Neural cell (in vitro differentiated cells): ENCODE data around the gene LRBA. TPM values are rescaled to one million over a fixed set of nuclear protein-coding genes. Genes with fewer than 3 reads are reported as not detected.

Experiments
- H2AFZ ChIP-seq: fragments of 200-600, 300-800 bp; sonication (generic), shearing (Covaris generic); 2 replicates; pipeline ENCODE4 v1.6.0; 2014; ENCODE audit warnings: low read depth, mild to moderate bottlenecking, antibody characterized with exemption, low read length, moderate library complexity
- H3F3A ChIP-seq: fragments of 200-600 bp; shearing (Covaris generic); 2 replicates; pipeline ENCODE4 v1.6.1; 2016; ENCODE audit warnings: mild to moderate bottlenecking, moderate library complexity, mixed read lengths, antibody characterized with exemption, low read length; ENCODE audit not compliant: insufficient read depth, poor library complexity, severe bottlenecking
- H3K27ac ChIP-seq: fragments of 200-600, 300-800 bp; sonication (generic), shearing (Covaris generic); 2 replicates; pipeline ENCODE4 v1.5.1; 2014; ENCODE audit warnings: mild to moderate bottlenecking, low read length, moderate library complexity
- H3K27me3 ChIP-seq: fragments of 300-800, 200-600 bp; sonication (generic), shearing (Covaris generic); 2 replicates; pipeline ENCODE4 v1.6.0; 2014; ENCODE audit warnings: mild to moderate bottlenecking, low read depth, low read length, moderate library complexity; ENCODE audit not compliant: insufficient read depth
- H3K36me3 ChIP-seq: fragments of 300-800, 200-600 bp; sonication (generic), shearing (Covaris generic); 2 replicates; pipeline ENCODE4 v1.5.1; 2014; ENCODE audit warnings: mild to moderate bottlenecking, antibody characterized with exemption, low read length, moderate library complexity; ENCODE audit not compliant: insufficient read depth
- H3K4me2 ChIP-seq: fragments of 300-800, 200-600 bp; sonication (generic), shearing (Covaris generic); 2 replicates; pipeline ENCODE4 v1.6.0; 2014; ENCODE audit warnings: mild to moderate bottlenecking, low read length
- H3K4me3 ChIP-seq: fragments of 300-800, 200-600 bp; sonication (generic), shearing (Covaris generic); 2 replicates; pipeline ENCODE4 v1.5.1; 2014; ENCODE audit warnings: mild to moderate bottlenecking, low read length, moderate library complexity
- H3K79me2 ChIP-seq: fragments of 200-600 bp; shearing (Covaris generic); replicated peaks from 2 replicates; pipeline ENCODE4 v1.6.0; 2014; ENCODE audit warnings: mild to moderate bottlenecking, low read length, moderate library complexity; ENCODE audit not compliant: insufficient read depth
- H3K9ac ChIP-seq: fragments of 300-800, 200-600 bp; sonication (generic), shearing (Covaris generic); 2 replicates; pipeline ENCODE4 v1.6.1; 2016; ENCODE audit warnings: mild to moderate bottlenecking, low read length, mixed read lengths
- H3K9me2 ChIP-seq: fragments of 200-600 bp; shearing (Covaris generic); 2 replicates; pipeline ENCODE4 v1.6.1; 2016; ENCODE audit warnings: mild to moderate bottlenecking, low read length, mixed read lengths; ENCODE audit not compliant: insufficient read depth
- H3K9me3 ChIP-seq: fragments of 200-600, 300-800 bp; sonication (generic), shearing (Covaris generic); 2 replicates; pipeline ENCODE4 v1.6.1; 2016; ENCODE audit warnings: mild to moderate bottlenecking, mixed run types, low read length, moderate library complexity, mixed read lengths
- H4K20me1 ChIP-seq: fragments of 200-600 bp; shearing (Covaris generic); 2 replicates; pipeline ENCODE4 v1.6.1; 2016; ENCODE audit warnings: mild to moderate bottlenecking, mixed run types; ENCODE audit not compliant: insufficient read depth
- CTCF ChIP-seq: fragments of 450-650 bp; IDR thresholded peaks from 2 replicates; pipeline ENCODE4 v1.5.1; 2014; ENCODE audit warnings: antibody characterized with exemption, mild to moderate bottlenecking, moderate library complexity; ENCODE audit not compliant: poor library complexity, severe bottlenecking
- EP300 ChIP-seq: fragments of 450-650 bp; conservative IDR thresholded peaks from 2 replicates; pipeline ENCODE4 v1.6.1; 2014; ENCODE audit warnings: antibody characterized with exemption, mild to moderate bottlenecking, moderate library complexity; ENCODE audit not compliant: poor library complexity, severe bottlenecking
- EZH2 ChIP-seq: fragments of 200-600, 300-800 bp; shearing (Covaris generic), sonication (generic); IDR thresholded peaks from 2 replicates; pipeline ENCODE4 v1.6.1; 2014; ENCODE audit warnings: antibody characterized with exemption, low read length, borderline replicate concordance, mild to moderate bottlenecking; ENCODE audit not compliant: insufficient read depth, poor library complexity, severe bottlenecking
- MXI1 ChIP-seq: fragments of 450-650 bp; conservative IDR thresholded peaks from 2 replicates; pipeline ENCODE4 v1.6.1; 2014; ENCODE audit warnings: antibody characterized with exemption, mild to moderate bottlenecking; ENCODE audit not compliant: poor library complexity, severe bottlenecking
- POLR2AphosphoS5 ChIP-seq: IDR thresholded peaks from 2 replicates; pipeline ENCODE4 v1.6.1; 2012
- RAD21 ChIP-seq: fragments of 450-650 bp; conservative IDR thresholded peaks from 2 replicates; pipeline ENCODE4 v1.6.1; 2014; ENCODE audit warnings: antibody characterized with exemption, mild to moderate bottlenecking, moderate library complexity
- REST ChIP-seq: IDR thresholded peaks from 2 replicates; pipeline ENCODE4 v1.6.1; 2012; ENCODE audit warnings: borderline replicate concordance
- SMC3 ChIP-seq: fragments of 450-650 bp; conservative IDR thresholded peaks from 2 replicates; pipeline ENCODE4 v1.6.1; 2014; ENCODE audit warnings: antibody characterized with exemption, mild to moderate bottlenecking, moderate library complexity; ENCODE audit not compliant: poor library complexity
- TAF1 ChIP-seq: IDR thresholded peaks from 2 replicates; pipeline ENCODE4 v1.6.1; 2012; ENCODE audit warnings: low read depth
- polyA plus RNA-seq: library from polyadenylated mRNA; depleted of rRNA; stranded (reverse); fragments of >200 nt; gene quantifications from 2 replicates; pipeline ENCODE4 v1.2.3, GENCODE V29; 2014

LRBA gene
- polyA plus RNA-seq, 1 donor from 2014 or later, result 7.1 TPM

GRCh38 chr4:150573534-150573933, 441.6 kb downstream of the LRBA start:
- no peaks in the 10 kb centered on the region for H4K20me1 ChIP-seq
- no peaks in the 10 kb centered on the region for H3K36me3 ChIP-seq
- H3K27ac ChIP-seq, result no peak overlapping the region
- peaks cover 66% of the 10 kb centered on the region for H3K27me3 ChIP-seq
- H2AFZ ChIP-seq, result no peak overlapping the region
- no peaks in the 10 kb centered on the region for H3F3A ChIP-seq
- H3K4me3 ChIP-seq, result no peak overlapping the region
- no peaks in the 10 kb centered on the region for H3K79me2 ChIP-seq
- no peaks in the 10 kb centered on the region for H3K9me2 ChIP-seq
- TF ChIP-seq MXI1 (no peak), CTCF (no peak), RAD21 (no peak)
- H3K9me3 ChIP-seq, result no peaks in the 10 kb centered on the region
- no peak overlapping the region for H3K4me2 ChIP-seq
- H3K9ac ChIP-seq, result no peak overlapping the region

- Histone ChIP-seq H3K79me2 (no peaks in the 10 kb centered on the region), H4K20me1 (no peaks in the 10 kb centered on the region), H3K36me3 (no peaks in the 10 kb centered on the region), H3K9ac (no peak overlapping the region), H3K9me3 (no peaks in the 10 kb centered on the region), H3K27me3 (peaks cover 60% of the 10 kb centered on the region), H3K9me2 (no peaks in the 10 kb centered on the region), H3K27ac (no peak overlapping the region), H3F3A (no peaks in the 10 kb centered on the region), H3K4me3 (no peak overlapping the region), H3K4me2 (no peak overlapping the region), H2AFZ (no peak overlapping the region)
- TF ChIP-seq RAD21 (no peak), EZH2 (no peak), REST (no peak), SMC3 (no peak), TAF1 (no peak), MXI1 (no peak), EP300 (no peak), CTCF (no peak), POLR2AphosphoS5 (no peak)
Observed at GRCh38 chr4:150572704-150573504, 442.2 kb downstream of the LRBA start.
